Activated CD8-positive, alpha-beta memory T cell treated with anti-CD3 and anti-CD28 coated beads, Interleukin-2, amount 50 U/mL, for 24 hours (primary cell): ENCODE measurements around the gene CROCC2.

Experiments used
- DNase-seq: peaks from one replicate; pipeline ENCODE4 v3.0.0-alpha.2; 2020; ENCODE audit errors: extremely low read depth

Gene CROCC2

GRCh38 chr2:240891492-240892340 is 14.4 kb upstream of the CROCC2 start:
- DNase-seq = no peak

GRCh38 chr2:240892356-240892755 is 13.8 kb upstream of the CROCC2 start:
- DNase-seq = no peak

GRCh38 chr2:240892925-240893324 is 13.2 kb upstream of the CROCC2 start:
- DNase-seq = no peak

- peak; percentile 45 for DNase-seq
Measured at GRCh38 chr2:240893363-240893844, 12.7 kb upstream of the CROCC2 start.

- no peak for DNase-seq
Measured at GRCh38 chr2:240894006-240894405, 12.1 kb upstream of the CROCC2 start.

GRCh38 chr2:240894836-240895558 is 11.1 kb upstream of the CROCC2 start:
- DNase-seq = no peak

GRCh38 chr2:240895656-240896388 is 10.3 kb upstream of the CROCC2 start, which contains the start of gene MAB21L4:
Gene MAB21L4, minus strand, starts transcription at chr2:240896156. Its CDS starts 159 bp downstream, at chr2:240895997.
- DNase-seq = no peak

GRCh38 chr2:240896394-240896793 is 9.7 kb upstream of the CROCC2 start:
- DNase-seq = no peak

- DNase-seq = no peak
Measured at GRCh38 chr2:240896871-240897692, 9.1 kb upstream of the CROCC2 start.

- no peak for DNase-seq
Measured at GRCh38 chr2:240898108-240898730, 7.9 kb upstream of the CROCC2 start.

GRCh38 chr2:240898731-240899467 is 7.2 kb upstream of the CROCC2 start:
- DNase-seq = no peak

GRCh38 chr2:240899468-240899865 is 6.7 kb upstream of the CROCC2 start:
- no peak for DNase-seq

- DNase-seq = no peak
Measured at GRCh38 chr2:240900141-240900860, 5.8 kb upstream of the CROCC2 start.

GRCh38 chr2:240901986-240902614 is 4.0 kb upstream of the CROCC2 start:
- no peak for DNase-seq

GRCh38 chr2:240902615-240903041 is 3.5 kb upstream of the CROCC2 start:
- DNase-seq = no peak

GRCh38 chr2:240903191-240904060 is 2.7 kb upstream of the CROCC2 start:
- no peak for DNase-seq

GRCh38 chr2:240904216-240905175 is 1.6 kb upstream of the CROCC2 start:
- no peak for DNase-seq
